HG02973 (cell line): ENCODE measurements around the gene CCNYL1.

Experiments used
- ATAC-seq: cut with Tn5 transposase; IDR thresholded peaks from one replicate; pipeline ENCODE4 v1.9.1; 2021; ENCODE audit warnings: moderate library complexity; ENCODE audit not compliant: unreplicated experiment

Gene CCNYL1

DNA sequence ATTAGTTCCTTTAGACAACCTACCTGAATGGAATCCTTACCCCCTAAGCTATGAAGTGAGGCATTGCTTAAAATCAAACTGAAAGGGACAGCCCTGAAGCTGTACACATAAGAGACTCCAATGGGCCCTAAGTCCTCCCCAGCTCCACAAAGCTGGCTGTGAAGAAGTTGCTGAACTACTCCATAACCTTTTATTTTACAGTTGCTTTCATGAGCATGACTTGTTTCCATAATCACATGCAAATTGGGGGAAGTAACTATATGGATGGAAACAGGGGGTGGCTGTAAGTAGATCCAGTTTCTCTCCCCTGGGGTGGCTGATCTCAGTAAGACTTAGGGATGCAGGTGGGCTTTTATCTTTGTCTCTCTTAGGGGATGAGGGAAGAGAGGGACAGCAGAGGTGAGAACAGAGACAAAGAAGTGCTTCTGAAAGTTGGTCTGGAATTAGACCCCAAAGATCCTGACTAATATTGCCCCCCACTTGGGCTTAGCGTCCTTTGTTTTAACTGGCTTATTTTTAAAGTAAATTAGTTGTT lies 52.7 kb downstream of the CCNYL1 start:
- ATAC-seq: no peak

DNA sequence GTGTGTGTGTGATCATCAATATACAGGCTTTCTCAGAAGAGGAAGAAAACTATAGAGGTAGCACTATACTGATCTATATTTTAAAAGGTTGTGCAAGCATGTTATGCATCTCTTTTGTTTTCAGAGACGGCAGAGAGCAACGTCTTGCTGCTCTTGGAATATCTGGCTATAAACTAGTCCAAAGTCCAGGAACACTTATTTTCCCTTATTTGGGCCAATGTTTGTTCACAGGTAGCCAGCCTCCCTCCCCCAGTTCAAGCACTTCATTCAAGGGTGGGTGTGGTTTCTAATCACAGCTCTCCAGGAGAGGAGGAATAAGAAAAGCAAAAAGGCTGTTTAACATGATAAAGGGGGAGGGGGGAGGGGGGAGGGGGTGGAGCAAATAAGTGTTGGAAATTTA lies 54.1 kb downstream of the CCNYL1 start:
- no peak for ATAC-seq

DNA sequence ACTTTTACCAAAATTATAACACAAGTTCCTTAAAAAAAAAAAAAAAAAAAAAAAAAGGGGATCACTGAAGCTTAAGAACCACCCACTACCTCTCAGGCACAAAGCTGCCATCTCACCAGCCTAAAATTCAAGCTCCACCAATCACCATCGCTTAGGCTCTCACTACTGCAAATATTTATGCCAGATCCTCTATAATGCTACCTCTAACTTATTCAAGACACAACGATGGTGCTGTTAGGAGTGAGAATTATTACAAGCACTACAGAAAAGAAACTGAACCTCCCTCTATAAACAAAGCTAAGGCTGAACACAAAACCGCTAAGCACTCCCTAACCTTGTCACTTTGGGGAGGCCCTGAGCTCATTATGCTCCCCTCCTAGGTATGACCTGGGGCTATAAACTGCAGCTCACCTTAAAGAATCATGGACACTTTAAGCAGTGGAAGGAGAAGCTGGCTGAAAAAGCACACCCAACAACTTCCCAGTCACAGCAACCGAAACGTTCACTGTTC lies 54.7 kb downstream of the CCNYL1 start:
- ATAC-seq: no peak

DNA sequence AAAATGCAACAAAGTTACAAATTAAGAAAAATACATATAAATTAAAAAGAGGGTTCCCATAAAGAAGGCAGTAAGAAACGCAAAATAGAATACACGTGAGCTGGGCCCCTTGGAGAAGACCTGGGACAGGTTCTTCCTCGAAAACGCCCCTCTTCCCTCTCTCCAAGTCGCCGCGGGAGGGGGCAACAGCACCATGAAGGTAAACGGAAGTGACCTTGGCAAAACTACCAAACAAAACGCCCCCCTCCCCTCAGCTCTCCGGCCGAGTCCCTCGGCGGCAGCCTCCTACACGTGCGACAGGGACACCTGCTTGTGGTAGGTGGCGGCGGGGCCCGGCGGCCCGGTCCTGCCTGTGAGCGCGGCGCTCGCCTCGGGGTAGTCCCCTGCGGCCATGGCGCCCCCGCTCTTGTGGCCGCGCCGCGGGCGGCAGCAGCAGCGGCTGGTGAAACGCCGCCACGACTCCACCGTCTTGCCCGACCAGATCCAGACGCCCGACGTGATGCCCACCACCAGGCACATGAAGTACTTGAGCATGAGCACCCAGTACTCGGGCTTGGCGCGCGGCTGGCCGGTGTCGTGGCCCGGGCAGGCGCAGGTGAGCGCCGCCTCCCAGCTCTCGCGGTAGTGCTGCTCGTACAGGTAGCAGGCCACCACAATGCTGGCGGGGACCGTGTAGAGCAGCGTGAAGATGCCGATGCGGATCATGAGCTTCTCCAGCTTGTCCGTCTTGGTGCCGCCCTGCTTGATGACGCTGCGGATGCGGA lies 55.4 kb downstream of the CCNYL1 start:
- no peak for ATAC-seq

DNA sequence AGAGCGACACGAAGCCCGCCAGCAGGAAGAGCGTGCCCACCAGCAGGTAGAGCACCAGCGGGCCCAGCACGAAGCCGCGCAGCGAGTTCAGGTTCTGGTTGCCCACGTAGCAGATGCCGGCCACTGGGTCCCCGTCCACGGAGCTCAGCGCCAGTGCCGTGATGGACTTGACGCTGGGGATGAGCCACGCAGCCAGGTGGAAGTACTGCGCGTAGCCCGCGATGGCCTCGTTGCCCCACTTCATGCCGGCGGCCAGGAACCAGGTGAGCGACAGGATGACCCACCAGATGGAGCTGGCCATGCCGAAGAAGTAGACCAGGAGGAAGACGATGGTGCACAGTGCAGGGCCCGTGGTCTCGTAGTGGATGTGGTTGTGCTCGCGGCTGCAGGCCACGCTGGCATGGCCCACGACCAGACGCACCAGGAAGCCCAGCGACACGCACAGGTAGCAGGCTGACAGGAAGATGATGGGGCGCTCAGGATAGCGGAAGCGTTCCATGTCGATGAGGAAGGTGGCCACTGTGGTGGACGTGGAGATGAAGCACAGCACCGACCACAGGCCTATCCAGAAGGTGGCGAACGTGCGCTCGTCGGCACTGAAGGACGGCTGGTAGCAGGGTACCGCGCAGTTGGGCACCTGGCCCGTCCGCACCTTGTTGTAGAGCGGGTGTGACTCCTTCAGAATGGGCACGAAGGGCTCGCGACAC lies 56.2 kb downstream of the CCNYL1 start:
- no peak for ATAC-seq

DNA sequence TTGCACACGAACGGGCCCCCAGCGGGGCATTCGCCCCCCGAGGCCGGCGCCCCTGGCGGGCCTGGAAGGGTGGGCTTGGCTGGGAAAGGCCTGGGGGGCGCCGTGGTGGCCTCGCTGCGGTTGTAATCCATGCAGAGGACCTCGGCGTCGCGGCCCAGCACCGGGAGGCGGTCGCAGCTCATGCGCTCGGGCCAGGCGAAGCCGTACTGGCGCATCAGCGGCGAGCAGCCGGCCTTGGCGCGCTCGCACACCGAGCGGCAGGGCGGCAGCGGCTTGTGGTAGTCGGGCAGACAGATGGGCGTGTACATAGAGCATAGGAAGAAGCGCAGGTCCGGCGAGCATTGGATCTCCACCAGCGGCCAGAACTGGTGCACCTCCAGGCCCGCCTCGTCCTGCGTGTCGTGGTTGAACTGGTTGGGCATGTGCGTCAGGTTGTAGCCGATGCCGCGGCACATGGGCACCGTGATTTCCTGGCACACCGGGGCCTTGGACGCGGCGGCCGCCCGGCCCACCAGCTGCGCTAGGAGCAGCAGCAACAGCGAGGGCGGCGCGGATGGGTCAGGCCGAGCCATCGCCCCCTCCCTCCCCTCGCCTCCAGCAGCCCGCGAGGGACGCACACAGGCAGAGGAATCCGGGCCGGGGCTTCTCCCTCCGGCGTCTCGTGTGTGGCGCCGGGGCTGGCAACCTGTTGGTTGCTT lies 56.9 kb downstream of the CCNYL1 start:
- ATAC-seq: no peak

DNA sequence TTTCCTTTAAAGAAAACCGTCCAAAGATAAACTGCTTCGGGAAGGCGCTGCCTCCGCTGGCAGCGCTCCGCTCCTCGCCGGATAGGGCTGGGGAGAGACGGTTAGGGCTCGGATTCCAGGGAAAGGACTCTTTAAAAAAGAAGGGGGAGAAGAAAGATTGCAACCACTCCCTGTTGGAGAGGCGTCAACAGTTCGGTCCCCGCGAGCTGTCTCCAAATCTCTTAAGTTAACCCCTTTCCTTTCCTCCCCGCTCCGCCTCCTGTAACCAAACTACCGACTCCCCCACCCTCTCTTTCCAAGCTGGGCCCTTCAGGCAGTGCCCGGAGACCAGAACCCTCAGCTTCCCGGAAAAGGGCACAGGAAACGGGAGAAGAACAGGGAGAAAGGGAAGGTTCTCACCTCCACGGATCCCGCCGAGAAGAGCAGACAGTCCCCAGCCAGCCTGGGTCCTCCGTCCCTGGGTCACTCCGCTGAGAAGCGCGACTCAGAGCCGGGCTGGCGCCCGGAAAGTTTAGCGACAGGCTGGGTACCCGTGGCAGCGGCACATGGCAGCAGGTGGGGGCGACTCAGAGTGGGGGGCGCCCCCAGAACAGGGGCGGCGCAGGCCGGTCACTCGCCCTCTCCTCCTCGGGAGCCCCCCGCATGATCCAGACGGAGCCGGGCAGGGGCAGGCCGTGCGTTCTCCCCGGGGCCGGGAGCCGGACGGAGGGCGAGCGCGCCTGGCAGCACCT lies 57.6 kb downstream of the CCNYL1 start:
- peak; percentile 7 for ATAC-seq

DNA sequence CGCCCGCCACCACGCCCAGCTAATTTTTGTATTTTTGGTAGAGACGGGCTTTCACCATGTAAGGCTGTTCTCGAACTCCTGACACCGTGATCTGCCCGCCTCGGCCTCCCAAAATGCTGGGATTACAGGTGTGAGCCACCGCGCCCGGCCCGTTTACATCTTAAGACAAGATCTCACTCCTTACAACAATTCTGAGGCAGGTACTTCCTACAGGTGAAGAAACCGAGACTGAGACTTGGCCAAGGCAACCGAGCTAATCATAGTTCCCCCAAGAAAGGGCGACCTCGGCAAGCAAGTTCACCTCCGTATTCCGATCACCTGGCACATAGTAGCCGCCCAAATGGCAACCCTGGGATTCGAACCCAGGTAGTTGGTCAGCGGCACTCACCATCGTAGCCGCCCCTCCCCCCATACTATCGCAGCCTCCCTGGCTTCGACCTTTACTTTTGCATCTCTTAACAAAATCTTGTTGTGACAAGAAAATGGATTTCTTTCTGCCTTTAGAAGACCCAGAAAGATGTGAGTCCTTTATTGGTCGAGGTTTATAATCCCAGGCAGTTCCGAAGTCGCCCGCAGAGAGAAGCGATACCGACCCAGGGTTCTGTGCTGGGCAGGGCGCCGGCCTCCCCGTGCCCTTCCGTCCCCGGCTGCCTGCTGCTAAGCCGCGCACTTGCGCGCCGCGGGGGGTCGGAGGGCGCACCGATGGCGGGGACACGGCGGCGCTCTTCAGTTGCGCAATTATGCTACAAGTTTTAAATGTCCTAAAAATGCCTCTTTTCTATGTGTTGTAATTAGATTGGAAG lies 59.4 kb downstream of the CCNYL1 start:
- ATAC-seq: no peak

DNA sequence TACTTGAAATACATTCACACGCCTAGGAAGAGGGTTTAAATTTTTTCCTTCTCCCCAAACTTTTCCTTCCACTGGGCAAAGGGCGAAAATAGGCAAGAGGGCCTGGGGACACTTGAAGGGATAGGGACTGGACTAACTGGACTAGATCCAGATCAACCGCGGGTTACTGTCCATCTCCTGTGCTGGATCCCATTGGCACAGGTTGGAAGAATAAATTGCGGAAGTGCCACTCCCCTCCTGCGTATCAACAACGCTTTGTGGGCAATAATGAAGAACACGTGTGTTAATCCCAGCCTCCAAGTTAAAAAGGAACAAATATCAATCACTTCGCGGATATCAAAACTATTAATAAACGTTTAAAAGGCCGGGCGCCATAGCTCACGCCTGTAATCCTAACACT lies 60.0 kb downstream of the CCNYL1 start:
- no peak for ATAC-seq

DNA sequence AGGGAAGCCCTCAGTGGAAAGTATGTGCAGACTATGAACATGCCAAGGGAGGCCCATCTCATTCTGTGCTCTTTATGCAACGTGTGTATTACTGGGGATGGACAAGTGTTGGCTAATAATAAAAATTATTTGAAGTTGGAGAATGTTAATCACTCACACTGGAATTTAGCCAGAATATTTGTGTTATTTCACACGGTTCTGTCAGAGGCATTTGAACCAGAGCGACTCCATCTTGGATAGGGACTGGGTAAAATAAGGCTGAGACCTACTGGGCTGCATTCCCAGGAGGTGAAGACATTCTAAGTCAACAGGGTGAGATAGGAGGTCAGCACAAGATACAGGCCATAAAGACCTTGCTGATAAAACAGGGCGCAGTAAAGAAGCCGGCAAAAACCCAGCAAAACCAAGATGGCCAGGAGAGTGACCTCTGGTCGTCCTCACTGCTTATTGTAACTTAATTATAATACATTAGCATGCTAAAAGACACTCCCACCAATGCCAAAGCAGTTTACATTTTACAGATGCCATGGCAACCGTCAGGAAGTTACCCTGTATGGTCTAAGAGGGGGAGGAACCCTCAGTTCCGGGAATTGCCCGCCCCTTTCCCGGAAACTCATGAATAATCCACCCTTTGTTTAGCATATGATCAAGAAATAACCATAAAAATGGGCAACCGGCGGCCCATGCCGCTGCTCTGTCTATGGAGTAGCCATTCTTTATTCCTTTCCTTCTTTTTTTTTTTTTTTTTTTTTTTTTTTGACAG lies 60.8 kb downstream of the CCNYL1 start:
- ATAC-seq: no peak

DNA sequence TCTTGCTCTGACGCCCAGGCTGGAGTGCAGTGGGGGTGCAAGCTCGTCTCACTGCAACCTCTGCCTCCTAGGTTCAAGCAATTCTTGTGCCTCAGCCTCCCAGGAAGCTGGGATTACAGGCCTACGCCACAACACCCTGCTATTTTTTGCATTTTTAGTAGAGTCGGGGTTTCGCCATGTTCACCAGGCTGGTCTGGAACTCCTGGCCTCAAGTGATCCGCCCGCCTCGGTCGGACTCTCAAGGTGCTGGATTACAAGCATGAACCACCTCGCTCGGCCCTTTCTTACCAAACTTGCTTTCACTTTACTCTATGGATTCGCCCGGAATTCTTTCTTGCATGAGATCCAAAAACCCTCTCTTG lies 61.4 kb downstream of the CCNYL1 start:
- ATAC-seq: no peak

DNA sequence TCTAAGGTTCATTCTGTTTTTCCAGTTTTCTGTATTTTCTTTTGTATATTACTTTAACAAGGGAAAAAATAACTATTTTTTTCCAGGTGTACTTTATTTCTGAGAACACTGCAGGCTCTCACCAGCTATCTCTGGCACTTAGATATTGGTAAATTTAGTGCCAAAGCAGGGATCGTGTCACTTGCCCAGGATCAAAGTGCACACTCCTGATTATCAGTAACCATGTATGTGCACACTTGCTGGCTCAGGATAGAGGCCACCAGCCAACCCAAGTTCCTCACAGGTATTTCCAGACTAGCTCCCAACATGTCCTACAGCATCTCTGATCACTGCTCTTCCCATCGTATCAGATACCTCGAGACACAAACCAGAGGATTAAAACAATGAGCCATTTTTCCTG lies 64.0 kb downstream of the CCNYL1 start:
- no peak for ATAC-seq

DNA sequence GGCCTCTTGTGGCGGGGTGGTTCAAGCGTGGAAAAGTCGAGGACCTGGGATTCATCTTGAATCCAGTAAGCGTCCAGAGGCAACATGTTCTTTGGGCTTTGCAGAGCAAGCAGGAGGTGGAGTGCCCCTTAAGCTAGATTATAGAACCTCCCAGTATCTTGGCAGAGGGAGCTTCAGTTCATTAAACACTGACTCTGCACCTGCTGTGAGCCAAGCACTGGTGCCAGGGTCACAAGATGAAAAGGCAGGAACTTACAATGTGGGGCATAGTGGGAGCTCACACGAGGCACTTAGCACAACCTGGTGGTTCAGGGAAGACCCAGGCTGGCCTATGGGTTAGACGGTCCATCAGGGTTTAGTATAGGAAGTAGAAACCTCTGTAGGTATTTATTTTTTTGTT lies 65.7 kb downstream of the CCNYL1 start:
- ATAC-seq: no peak

DNA sequence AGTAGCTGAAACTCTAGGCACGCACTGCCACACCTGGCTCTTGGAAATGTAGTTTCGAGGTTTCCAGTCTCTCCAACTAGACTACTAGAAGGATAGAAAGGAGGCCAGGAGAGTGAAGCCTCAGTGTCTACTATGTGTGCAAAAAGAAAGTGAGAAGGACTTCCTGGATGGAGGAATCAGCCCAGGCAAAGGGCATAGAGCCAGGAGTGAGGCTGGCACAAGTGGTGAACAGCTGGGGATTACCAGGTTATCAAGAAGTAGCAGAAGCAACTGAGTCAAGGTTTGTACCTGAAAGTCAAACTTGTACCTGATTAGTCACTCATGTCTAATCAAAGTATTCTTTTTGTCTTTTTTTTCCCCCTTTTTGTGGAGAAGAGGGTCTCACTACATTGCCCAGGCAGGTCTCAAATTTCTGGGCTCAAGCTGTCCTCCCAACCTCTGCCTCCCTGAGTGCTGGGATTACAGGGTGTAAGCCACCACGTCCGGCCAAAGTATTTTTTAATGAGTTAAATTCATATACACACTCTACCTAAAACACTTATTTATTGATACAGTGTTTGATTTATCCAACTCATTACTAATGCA lies 67.0 kb downstream of the CCNYL1 start:
- ATAC-seq: no peak

DNA sequence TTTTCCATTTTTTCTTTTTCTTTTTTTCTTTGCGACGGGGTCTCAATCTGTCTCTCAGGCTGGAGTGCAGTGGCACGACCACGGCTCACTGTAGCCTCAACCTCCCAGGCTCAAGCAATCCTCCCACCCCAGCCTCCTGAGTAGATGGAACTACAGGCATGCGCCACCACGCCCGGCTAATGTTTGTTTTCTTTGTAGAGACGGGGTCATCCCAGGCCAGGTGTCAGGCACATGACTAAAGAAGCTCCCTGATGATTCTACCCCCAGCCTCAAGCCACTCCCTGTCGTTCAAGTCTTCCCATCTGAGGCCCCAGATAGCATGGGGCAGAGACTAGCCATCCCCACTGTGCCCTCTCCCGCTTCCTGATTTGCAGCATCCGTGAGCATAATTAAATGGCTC lies 68.1 kb downstream of the CCNYL1 start:
- no peak for ATAC-seq

DNA sequence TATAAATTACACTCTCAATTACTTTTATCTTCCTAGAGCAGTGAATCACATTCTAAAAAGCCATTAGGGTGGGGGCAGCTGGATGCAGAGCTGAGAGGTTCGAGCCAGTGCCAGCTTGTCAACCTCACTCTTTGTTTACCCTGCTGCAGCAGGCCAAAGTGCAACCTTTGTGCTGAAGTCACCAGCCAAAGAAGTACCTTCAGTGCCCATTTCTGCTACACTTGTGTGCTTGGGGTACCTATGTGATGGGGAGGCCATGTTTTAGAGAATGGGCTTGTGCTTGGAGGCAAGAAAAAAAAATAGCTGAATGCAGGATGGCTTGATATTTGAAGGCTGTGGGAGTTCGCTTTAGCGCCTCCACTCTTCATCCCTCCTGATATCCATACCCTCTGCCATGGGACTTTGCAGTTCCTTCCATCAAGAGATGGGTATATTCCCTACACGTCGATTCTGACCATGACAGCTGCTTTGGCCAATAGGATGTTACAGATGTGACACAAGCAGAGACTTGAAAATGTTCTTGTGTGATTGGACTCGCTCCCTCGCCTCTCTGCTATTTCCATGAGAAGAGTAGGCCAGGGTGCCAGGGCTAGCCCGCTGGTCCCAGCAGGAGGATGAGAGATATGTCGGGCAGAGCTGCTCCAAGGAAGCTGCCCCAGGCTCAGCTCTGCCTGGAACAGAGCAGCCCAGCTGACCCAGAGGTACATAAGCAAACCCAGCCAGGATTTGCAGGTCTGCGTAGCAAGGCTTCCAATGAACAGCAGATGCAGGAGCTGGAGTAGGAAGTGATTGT lies 71.0 kb downstream of the CCNYL1 start:
- ATAC-seq: no peak

DNA sequence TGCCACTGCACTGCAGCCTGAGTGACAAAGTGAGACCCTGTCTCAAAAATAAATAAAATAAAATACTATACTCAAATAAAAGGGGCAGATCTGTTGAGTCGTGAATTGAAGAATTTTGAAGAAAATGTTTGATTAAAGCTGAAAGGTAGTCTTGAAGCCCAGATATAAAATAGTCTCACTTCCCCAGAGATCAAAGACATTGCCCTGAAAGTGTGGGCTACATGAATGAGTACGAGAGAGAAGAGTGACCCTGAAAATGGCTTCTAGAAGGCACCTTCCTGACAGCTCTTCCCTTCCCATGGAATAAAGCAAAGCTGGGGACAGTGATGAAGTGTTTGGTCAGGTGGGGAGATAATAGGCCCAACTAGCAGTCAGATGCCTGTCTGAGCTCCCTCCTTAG lies 72.1 kb downstream of the CCNYL1 start:
- no peak for ATAC-seq

DNA sequence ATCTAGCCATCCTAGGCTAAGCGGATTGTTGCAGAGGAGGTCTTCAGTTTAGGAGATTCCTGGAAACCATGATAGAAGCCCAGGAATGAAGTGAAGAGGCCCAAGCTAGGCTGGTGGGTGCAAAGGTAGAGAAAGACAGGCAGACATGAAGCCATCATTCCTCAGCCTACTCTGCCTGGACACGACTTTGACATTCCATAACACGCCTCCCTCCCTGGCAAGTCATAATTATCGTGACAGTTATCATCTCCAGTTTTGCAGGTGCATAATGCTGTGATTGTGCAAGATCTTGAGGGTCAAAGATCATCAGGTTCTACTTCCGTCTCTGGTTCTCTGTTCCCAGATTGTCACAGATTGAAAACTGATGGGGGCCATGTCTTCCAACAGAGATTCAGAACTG lies 73.5 kb downstream of the CCNYL1 start:
- no peak for ATAC-seq
